ENCODE data around the gene MAMDC4.
"Not testable (repeated sequence)": the region's sequence is repeated elsewhere in the genome, so short reads cannot be mapped to it uniquely, and the experiment has no call there.

Gene MAMDC4

DNA sequence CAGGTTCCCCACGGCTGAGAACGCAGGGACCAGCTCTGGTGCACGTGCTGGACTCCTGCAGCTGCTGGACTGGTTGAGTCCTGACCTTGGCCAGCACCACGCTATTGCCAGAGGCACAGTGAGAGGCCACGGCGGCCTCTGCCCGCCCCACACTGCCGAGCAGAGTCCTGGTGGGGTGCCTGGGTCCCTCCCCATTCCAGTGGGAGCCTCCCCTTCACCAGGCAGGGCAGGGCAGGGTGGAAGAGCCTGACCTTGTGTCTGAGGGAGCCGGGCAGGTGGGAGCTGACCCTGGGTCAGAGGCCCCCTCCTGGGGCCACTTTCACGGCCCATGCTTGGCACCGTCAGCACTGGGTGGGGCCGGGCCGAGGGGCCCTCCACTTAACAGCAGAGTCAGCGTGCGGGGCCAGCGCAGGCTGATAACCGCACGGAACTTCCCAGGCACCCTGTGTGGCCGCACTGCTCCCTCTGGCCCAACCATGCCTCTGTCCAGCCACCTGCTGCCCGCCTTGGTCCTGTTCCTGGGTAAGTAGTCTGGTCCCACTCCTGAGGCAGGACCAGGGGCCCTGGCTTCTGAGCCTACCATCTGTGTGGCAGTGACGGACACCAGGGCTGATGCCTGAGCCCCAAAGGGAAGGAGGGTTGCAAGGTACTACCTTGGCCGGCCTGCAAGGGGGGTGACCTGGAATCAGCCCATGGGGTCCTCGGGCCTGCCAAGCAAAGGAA is at the start of gene MAMDC4:
MAMDC4 (plus strand) TSS at position 406 of the 723 bp plus-strand sequence; CDS start at position 477, 71 bp downstream.
- DNase-seq: no peak

DNA sequence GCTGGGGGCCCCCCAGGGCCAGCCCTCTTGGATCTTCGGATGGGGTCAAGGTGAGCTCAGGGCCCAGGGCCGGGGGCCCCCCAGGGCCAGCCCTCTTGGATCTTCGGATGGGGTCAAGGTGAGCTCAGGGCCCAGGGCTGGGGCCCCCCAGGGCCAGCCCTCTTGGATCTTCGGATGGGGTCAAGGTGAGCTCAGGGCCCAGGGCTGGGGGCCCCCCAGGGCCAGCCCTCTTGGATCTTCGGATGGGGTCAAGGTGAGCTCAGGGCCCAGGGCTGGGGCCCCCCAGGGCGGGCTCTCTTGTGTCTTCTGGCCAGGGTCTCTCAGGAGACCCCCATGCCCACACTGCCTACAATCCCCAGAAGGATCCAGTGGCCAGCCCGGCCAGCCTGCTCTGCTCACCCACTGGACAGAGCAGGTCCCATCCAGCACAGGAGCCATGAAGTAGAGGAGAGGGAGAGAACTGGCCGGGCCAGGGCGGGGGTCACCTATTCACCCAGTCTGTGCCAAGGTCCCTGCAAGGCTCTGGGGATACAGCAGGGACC is 49.1 kb upstream of the MAMDC4 start:
- not testable (repeated sequence) for DNase-seq

DNA sequence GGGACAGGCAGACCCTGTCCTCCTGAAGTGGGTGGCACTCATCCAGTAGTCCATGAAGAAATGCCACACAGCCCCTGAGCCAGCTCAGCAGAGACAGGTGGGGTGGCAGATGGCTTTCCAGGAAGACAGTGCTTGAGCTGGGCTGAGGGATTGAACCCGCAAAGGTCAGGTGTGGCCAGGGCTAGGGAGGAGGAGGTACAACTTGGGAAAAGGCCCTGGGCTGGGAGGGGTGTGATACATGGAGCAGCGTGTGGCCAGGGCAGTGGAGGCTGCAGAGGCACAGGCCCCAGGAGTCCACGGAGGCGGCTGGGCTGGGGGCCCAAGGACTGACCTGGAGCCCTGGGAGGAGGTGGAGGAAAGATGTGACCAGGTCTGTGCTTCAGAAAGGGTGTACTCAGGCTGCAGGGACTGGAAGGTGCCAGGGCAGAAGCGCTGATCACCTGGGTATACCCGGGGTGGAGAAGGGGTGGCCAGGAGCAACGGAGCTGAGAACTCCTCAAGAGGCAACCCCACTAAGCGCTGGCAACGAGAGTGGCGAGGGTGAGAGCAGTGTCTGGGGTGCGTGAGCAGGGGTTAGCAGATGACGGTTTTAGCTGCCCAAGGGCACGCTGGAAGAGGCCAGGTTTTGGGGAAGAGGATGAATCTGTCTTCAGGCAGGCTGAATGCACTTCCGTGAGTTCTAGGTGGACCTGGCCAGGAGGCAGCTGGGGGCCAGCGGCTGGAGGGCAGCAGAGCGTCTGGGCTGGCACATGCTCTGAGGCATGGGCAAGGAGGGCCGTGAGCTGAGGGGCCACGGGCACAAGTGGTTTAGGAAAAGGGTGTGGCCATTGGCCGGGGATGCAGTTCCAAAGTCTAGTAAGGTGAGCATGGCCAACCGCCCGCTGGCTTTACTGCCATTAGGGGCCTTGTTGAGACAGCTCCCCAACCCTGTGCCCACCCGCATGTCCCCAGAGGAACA is 48.3 kb upstream of the MAMDC4 start:
- DNase-seq: no peak

DNA sequence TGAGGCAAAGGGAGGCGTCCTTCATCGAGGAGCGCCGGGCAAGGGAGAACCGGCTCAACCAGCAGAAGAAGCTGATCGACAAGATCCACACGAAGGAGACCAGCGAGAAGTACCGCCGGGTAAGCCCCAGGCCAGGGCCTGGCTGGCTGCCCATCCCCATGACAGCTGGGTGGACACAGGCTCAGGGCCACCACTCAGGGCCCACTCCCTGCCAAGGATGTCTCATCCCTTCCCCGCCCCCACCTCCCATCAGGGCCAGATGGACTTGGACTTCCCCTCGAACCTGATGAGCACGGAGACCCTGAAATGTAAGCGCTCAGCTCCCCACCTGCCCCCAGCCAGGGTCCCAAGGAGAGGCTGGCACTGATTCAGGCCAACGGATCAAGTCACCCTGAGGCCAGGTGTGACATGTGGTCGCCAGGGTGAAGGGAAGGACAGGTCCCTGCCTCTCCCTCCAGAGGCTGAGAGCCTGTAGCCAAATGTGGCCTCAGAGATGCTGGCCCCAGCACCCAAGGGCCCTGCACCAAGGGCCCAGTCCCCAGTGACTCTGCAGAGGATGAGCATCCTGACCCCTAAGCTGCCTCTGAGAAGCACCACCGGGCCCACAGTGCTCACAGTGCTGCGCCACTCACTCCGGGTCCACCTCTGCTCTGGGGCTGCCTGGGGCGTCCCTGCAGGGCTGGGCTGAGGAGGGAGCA is 47.5 kb upstream of the MAMDC4 start:
- no peak for DNase-seq

DNA sequence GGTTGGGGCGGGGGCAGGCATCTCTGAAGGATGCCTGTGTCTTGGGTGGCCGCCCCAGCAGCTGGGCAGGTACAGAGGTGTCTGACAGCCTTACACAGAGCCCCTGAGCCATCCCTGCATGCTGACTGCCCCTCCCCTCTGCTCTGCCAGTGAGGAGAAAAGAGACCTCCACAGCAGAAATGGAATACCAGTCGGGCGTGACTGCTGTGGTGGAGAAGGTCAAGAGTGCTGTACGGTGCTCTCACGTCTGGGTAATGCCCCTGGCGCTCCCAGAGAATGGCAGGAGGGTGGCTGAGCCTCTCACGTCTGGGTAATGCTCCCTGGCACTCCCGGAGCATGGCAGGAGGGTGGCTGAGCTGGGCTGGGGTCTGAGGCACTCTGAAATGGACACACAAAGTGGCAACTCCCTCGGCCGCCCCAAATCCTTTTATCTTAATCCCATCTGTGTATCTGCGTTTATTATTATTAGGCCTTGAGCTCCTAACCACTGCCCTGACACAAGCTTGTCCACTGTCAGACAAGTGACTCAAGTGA is 46.9 kb upstream of the MAMDC4 start:
- no peak for DNase-seq

DNA sequence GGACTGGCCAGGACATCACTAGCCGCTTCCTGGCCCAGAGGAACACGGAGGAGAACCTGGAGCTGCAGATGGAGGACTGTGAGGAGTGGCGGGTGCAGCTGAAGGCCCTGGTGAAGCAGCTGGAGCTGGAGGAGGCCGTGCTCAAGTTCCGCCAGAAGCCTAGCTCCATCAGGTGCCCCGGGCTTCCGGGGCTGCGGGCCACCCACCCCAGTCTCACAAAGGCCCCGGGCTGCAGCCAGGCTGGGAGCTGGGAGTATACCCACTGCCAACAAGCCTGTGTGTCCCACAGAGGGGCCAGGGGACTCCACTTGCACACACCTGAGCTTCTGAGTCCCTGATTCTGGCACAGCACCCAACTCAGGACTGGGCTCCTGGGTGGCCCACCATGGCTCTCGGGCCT is 46.1 kb upstream of the MAMDC4 start:
- no peak for DNase-seq

DNA sequence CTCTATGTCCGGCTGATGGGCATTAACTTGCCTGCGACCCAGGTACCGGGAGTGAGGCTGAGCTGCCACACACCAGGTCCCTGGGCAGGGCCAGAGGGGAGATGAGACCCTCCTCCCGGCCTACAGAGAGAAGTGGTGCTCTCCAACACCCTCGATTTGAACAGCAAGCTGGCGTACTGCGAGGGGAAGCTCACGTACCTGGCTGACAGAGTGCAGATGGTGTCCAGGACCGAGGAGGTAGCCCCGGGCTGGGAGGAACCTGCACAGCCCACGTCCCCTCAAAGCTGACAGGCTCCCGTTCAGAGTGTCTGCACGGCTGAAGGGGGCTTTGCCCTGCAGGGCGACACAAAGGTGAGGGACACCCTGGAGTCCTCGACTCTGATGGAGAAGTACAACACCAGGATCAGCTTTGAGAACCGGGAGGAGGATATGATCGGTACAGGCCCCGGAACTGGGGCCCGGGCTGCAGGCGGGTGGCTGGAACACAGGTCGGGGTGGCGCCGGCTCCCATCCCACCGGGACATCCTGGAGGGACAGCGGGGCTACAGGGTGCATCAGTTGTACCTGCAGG is 45.4 kb upstream of the MAMDC4 start:
- DNase-seq: no peak

DNA sequence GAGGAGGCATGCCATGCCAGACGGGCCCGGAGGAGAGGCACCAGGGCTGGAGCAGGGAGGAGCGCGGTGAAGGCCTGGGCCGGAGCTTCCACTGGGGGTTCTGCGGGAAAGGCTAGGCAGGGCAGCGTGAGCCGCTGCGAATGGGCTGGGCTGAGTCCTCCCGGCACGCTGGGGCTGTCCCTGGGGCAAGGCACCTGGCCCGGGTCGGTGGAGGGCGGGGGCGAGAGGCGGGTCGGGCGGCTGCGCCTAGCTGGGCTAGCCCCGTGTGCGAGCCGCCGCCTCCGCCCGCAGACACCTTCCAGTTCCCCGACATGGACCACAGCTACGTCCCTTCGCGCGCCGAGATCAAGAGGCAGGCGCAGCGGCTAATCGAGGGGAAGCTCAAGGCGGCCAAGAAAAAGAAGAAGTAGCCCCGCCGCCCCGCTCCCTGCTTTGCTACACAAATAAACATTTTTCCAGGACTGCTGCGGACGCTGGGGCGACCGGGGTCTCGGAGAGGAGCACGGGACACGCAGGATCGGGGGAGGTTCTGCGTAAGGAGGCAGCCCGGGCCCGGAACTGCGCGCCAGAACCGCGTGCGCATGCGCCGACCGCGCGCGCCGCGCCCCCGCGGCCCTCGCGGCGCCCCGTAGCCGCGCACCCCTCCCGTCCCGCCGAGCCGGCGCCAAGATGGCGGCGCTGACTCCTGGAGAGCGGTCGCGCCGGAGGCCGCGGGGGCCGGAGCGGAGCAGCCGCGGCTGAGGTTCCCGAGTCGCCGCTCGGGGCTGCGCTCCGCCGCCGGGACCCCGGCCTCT is 44.7 kb upstream of the MAMDC4 start, which contains the start of gene RABL6:
RABL6 (plus strand) TSS at position 668 of the 794 bp plus-strand sequence. CDS start 249 bp downstream, outside the sequence.
- peak; percentile 55 to 80 (median 61) for DNase-seq

DNA sequence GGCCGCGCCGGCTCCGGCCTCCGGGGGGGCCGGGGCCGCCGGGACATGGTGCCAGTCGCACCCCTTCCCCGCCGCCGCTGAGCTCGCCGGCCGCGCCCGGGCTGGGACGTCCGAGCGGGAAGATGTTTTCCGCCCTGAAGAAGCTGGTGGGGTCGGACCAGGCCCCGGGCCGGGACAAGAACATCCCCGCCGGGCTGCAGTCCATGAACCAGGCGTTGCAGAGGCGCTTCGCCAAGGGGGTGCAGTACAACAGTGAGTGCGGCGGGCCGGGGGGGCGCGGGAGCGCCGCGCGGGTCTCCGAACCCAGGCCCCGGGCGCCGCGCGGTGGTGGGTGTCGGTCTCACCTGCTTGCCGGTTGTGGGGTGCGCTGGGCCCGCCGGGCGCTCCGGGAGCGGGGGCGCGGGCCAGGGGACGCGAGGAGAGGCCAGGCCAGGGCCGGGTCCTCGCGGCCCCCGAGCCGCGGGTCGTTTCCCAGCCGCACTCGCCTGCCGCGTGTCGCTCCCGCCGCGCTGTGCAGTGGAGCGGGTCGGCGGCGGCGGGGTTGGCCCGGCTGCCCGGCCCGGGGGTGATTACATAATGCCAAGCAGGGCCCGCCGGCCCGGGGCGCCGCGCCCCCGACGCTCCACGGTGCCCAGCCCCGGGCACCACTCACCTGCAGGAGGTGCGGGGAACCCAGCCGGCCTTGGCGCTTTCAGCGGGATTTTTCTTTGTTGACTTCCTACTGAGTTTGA is 43.9 kb upstream of the MAMDC4 start:
- DNase-seq: peak in 2 of 4 experiments; percentile 37 to 50

DNA sequence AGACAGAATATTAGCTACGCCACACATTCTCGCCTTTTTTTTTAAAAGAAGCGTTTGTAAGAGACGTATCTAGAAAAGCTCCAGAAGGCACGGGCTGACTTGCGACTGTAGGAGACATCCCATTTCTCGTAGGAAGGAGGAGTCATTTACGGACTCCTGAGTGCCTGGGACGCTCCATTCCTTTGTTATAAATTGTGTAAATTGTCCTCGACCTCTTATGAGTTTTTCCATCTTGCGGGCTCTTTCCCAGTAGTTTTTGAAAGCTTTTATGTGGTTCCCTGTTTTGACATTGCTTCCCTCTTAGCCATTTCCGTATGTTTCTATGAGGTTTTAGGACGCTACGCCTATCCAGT is 43.4 kb upstream of the MAMDC4 start:
- DNase-seq: no peak

DNA sequence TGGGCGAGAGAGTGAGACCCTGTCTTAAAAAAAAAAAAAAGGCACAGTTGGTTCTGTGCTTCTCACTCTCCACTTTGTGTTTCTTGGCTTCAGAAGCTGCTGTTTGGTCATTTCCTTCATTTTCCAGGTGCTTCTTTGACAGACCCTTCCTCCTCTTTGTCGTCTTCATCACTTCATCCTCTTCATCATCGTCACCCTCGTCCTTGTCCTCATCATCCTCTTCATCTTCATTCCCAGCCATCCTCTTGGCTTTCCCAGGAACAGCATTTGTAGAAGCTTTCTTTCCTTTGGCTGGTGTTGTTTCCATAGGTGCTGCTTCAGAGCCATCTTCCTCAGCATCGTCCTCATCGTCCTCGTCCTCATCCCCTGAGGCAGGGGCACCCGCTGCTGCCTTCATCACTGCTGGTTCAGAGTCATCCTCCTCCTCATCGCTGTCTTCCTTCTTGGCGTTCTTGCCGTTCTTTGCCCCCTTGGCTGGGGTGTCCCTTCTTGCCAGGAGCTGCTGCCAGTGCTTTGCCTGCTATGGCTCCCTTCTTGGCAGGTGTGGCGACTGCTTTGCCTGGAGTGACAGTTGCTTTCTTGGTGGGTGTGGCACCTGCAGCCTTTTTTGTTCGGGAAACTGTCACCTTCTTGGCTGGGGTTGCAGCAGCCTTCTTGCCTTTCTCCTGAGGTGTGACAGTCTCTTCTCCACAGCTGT is 37.3 kb upstream of the MAMDC4 start:
- DNase-seq: no peak

DNA sequence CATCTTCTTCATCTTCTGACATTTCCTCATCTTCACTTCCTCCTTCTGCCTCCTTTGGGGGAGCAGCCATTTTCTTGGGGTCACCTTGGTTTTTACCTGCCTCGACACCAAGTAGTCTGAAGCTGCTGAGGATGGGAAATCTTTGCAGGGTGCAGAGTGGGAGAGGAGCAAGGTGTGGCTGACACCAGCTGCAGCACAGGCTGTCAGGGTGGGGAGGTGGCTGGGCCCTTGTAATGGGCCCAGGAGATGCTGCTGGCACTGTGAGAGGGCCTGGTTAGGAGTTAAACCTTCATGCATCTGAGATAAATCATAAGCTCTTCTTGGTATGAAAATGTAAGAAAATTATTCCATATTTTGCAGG is 36.7 kb upstream of the MAMDC4 start:
- no peak for DNase-seq

DNA sequence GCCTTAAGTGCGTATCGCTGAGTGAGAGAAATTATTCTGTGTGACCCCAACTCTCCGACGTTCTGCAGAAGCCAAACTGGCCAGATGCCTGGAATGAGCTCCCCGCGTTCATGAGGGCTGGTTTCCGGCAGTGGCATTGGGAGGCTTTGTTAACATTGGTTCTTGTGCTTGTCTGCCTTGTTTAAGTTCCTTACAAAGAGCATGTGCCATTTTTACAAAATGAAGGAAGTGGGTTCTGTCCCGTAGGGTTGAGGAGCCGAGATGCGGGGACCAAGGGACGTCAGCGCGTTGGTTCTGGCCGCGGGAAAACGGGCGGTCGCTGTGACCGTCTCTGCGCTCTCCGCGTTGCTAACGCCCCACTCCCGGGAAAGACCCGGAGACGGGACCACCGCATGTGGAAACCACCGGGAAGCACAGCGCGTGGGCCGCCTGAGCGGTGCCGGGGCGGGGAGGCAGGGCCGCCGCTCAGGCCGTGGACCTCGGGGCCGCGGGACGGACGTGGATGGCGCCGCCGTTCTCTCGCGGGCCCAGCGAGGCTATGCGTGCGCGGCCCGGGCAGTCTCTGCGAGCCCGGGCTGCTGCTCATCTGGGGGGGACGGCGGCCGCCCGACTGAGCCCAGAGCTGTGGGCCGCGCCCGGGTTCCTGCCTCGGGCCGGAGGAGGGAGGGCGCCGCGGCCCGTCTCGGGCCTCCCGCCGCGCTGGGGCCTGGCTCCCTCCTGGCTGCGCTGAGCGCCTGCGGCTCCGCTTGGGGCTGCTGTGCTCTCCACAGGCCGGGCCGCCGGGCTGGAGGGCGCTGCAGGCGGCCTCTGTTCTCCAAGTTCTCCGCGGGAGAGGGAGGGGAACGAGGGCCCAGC is 30.9 kb upstream of the MAMDC4 start:
- no peak for DNase-seq

DNA sequence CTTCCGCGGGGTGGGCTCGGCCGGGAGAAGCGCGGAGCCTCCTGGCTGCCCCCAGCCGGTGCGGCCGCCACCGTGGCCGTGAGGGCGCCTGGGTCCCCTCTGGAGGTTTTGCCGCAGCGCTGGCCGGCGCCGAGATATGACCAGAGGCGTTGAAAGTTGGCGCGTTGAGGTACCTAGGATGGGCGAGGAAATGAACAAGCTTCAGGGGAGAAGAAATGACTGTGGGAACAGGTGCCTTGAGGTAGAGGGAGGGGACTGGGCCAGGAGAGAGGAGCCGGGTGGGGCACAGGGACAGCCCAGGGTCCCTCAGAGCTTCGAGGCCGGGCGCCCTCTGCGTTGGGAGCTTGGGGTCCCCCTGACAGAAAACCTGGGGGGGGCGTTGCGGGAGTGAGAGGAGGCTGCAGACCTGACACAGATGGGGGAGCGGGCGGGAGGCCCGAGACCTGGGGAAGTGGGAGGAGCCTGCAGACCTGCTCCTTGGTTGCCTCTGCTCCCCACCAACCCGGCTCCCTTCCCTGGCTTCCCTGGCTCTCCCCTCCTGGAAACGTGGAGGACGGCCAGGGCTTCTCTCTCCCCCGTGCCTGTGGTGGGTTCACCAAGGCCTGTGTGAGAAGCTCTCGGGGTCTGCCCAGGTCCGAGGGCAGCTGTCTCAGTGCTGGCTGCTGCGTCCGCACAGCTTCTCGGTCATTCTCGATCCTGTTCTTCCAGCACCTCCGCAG is 30.2 kb upstream of the MAMDC4 start:
- DNase-seq: no peak

DNA sequence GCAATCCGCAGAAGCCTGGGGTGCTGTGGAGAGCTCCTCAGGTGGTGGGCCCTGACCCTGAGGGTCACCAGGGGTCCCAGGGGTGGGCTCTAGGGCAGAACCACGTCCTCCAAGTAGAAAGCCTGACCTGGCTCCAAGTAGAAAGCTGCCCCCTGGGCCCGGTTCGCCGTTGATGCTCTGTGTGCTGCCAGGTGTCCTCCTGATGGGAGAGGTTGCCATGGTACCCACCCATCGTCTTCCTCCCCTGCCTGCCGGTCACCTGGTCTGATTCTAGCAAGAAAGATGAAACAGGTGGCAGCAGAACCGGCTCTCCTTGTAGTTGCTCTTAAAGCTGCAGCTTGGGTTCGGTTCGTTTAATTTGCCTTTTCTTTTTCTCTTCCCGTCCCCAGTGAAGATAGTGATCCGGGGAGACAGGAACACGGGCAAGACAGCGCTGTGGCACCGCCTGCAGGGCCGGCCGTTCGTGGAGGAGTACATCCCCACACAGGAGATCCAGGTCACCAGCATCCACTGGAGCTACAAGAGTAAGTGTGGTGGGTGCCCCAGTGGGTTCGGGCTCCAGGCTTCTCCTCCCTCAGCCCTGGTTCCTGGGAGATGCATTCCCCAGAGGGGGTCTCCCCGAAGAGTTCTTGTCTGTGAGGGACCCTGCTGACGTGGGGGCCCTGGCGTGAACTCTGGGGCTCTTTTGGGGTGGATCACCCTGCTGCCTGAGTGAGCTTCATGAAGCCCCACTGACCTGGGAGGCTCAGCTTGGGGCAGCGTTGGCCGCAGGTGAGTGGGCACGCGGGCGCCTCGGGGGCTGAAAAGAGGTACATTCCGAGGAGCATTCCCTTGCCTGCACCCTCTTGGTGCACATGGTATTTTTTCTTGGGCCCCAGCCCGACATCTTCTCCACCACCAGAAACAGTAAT is 28.8 kb upstream of the MAMDC4 start:
- DNase-seq: no peak

DNA sequence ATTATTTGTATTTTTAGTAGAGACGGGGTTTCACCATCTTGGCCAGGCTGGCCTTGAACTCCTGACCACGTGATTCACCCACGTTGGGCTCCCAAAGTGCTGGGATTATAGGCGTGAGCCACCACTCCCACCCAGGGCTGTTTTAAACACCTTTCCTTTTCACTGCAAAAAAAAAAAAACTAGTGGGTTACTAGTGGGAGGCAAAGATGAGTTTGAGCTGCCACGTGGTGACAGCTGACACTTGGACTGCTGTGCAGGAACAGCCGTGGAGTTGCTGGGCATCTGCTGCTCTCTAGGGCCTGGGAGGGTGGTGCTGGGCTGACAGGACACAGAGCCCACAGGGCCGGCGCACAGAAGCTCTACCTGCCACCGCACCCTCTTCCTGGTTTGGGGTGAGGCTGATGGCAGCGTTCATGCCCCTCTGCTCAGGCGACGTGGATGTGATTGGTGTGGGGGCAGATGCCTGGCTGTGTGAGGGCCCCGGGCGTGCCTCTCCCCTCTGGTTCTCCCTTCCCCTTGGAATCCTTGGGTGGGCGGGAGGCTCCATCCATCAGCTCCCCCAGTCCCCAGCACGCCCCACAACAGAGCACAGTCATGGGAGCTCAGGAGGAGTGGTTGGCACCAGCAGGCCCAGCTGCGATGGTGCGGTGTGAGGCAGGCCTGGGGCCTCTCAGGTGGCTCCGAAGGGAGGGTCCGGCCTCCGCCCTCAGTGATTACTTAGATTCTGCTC is 27.5 kb upstream of the MAMDC4 start:
- no peak for DNase-seq
